ENCODE measurements around the gene RNF125.
"Not testable (repeated sequence)": the region's sequence is repeated elsewhere in the genome, so short reads cannot be mapped to it uniquely, and the experiment has no call there.

The RNF125 gene

DNA sequence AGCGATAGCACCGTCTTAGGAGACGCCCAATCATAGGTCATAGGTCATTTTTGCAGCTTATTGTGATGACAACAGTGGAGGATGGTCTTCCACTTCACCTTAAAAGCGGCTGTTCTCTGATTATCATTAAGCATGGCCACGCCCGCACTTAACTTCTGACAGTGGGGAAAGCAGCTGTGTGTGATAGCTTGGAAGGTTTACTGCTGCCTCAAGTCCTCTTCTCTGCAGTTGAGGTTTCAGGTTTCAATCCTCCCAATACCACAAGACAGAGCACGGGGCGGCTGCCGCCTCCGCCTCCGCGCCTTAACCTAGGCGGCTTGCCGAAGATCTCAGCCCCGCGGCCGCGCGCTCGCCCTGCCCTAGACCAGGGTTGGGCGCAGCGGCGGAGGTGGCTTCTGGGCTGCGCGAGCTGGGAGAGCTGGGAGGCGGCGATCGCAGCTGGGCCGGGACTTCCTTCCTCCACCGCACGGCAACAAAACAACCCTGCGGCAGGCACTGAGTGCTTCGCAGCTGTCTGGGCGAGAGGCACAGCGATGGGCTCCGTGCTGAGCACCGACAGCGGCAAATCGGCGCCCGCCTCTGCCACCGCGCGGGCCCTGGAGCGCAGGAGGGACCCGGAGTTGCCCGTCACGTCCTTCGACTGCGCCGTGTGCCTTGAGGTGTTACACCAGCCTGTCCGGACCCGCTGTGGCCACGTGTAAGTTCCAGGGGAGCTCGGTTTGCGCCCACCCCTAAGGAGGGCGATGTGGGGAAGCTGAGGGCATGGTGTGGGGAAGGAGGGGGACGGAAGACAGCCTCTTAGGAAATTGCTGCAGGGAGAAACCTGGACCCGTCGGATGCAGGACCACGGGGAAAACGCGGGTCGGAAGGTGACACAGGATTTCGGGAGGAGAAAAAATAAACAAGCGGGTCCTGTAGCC lies at the start of gene RNF125:
RNF125 (plus strand) TSS at position 495 of the 920 bp plus-strand sequence; CDS start at position 534, 39 bp downstream.
- peak; percentile 86 for DNase-seq

DNA sequence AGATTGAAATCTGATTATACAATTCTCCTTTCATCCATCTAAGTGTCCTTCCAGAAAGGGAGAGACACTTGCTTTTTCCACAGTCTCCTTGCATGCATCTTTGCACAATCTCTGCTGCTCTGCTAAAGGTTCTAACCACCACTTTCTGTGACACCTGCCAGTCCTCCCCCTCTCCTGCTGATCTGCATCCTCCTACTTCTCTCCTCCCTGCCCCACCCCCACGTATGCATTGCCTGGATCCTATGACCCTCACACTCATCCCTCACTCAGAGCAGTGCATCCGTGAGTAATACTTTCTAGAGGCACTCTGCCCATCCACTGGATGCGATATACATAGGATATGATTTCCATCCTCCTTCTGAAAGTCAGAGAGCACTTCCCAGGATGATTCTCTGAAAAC lies 48.0 kb upstream of the RNF125 start:
- no peak for DNase-seq

DNA sequence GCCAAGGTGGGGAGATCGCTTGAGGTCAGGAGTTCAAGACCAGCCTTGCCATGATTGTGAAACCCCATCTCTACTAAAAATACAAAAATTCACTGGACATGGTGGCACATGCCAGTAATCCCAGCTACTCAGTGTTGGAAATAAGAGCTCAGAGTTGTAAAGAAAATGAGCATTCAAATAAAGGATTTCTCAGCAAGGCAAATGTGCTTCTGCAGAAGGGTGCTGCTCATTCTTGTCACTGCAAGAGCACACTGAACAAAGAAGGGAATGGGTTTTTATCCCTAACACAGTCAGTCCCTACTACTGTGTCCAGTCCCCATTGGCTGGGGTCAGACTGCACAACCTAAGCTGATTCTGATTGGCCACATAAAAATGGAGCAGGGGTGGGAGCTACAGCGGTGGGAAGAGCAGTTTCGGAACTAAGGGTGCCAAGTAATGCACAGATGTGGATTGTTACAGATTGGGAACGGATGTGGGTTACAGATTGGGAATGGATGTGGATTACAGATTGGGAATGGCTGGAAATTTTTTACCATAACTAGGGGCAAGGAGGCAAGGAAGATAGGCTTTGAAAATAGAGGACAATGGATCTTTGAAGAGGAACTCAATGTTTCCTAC lies 44.6 kb upstream of the RNF125 start:
- no peak for DNase-seq

DNA sequence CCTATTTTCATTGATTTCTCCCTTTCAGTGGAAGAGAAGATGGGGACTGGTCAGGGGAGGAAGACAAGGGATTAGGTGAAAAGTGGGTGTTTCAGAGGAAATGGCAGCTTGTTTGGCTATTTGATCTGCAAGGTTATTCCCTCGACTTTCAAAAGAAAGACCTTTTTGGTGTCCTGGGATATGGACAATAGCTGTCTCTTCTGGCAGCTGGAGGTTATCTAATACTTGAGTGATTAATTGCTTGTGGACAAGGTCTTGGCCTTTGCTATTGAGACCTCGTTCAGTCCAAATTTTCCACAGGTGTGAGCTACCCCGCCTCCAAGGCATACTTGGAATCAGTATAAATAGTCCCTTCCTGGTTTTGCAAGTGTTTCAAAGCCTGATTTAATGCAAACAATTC lies 42.4 kb upstream of the RNF125 start:
- DNase-seq, result no peak

DNA sequence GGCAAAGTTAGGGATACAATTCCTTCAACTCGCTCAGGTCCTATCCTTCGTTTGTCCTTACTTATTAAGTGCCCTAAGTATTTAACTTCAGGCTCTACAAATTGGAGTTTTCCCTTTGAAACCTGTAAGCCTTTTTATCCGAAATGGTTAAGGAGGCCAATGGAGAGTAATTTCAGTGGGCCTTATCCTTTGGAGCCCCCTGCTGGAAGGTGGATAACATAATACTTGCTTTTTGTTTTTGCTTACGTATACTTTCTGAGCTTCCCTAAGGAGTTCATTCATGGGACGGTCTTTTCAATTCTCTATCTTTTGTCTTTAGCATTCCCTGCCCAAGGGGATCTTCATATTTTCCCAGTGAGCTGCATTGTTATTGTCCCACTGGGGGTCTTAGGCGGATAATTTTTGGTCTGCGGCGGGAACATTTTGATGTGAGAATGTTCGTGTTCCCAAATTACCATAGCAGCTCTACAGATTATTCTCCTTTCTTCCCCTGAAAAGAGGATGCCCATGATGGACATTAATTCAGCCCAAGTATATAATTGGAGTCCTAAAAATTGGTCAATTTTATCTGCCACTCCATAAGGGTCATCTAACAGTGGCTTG lies 41.3 kb upstream of the RNF125 start:
- DNase-seq, result peak; percentile 20

DNA sequence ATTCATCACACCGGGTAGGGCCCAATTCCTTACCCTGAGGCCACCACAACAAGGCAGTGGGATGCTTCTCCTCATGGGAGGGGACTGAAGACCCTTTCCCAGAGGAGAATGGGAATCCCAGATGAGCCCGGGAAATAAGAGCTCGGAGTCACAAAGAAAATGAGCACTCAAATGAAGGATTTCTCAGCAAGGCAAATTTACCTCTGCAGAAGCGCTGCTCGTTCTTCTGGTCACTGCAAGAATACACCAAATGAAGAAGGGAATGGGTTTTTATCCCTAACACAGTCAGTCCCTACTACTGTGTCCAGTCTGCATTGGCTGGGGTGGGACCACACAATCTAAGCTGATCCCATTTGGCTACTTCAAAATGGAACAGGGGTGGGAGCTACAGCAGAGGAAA lies 40.0 kb upstream of the RNF125 start:
- no peak for DNase-seq

DNA sequence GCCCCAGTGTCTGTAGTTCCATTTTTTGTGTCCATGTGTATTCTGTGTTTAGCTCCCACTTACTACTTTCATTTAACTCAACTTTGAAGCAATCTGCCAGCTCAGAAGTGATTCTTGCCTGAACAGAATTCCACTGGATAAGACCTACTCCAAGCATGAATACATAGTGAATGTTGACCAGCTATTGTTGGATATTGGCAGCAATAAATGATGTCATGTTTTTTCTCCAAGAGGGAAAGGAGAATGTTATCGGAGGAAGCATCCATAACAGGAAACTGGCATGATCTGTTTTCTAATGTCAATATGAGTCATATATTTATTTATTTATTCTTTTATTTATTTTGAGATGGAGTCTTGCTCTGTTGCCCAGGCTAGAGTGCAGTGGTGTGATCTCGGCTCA lies 38.9 kb upstream of the RNF125 start:
- no peak for DNase-seq

DNA sequence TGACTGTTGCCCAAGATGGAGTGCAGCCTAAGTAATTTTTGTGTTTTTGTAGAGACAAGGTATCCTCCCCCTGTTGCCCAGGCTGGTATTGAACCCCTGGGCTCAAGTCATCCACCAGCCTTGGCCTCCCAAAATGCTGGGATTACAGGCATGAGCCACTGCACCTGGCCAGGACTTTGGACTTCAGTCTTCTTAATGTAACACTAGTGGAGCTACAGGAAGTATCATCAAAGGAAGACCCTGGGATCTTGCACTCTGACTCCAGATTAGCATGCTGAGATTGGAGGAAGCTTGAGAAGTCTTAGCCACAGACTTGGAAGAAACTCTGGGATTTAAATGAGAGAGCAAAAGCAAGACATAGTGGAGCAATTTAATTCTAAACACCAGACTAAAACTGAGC lies 37.8 kb upstream of the RNF125 start:
- no peak for DNase-seq

DNA sequence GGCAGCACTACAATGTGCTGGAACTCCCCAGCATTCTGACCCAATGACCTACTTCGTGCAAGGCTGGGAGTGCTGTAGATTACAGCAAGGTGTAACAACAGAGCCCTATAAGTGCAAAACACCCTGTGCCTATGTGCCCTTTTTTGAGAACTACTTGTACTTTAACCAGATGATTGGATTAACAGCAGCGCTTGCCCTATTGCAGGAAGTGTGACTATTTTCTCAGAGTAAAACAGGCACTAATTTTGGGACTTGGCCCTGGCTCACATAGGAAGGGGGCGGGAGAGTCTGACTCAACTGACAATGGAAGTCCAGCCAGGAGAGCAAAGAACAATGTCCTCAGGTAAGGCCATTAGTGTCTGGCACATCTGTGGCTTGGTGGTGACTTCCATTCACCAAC lies 35.6 kb upstream of the RNF125 start:
- no peak for DNase-seq

DNA sequence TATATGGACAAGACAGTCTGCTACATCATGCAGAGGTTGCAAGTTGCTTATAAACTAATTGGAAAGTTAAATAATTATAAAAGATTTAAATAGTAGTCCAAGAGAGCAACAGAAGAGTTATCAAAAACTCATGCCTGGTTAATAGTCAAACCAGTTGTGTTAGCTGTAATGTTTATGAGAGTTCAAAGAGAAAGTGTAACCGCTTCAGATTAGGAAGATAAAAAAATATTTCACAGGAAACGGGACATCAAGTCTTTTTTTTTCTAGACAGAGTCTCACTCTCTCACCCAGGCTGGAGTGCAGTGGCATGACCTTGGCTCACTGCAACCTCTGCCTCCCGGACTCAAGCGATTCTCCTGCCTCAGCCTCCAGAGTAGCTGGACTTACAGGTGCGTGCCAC lies 34.6 kb upstream of the RNF125 start:
- no peak for DNase-seq

DNA sequence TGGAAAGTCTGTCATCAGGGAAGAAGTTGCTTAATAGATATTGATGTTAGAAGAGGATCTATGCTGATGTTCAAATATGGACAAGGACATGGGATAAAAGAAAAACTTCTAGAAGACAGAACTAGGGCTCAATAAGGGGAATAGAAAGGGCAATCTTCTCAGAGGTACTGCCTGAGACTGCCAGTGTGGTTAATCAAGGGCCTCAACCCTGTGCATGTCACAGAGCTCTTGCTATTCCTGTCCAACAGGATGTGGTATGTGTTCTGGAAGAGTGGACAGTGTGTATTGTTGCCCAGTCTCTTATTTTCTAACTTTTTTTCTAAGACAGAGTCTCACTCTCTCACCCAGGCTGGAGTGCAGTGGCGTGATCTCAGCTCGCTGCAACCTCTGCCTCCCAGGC lies 27.8 kb upstream of the RNF125 start:
- no peak for DNase-seq

DNA sequence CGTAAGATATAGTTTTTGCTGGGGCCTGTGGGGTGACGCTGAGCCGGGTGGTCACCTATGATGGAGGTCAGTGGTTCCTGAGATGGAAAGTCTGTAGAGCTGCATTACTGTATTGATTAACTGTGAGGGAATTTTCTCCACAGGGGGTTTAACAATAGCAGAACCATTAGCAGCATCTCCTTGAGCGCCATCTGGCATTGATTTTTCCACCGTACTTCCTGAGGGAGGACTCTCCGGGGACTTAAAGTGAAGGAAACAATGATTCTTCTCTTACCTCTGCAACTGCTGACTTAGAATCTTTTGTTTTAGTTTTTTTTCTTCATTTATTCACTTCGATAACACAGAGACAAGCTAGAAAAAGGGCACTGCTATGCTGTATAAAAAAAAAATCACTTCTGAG lies 22.6 kb upstream of the RNF125 start:
- no peak for DNase-seq

DNA sequence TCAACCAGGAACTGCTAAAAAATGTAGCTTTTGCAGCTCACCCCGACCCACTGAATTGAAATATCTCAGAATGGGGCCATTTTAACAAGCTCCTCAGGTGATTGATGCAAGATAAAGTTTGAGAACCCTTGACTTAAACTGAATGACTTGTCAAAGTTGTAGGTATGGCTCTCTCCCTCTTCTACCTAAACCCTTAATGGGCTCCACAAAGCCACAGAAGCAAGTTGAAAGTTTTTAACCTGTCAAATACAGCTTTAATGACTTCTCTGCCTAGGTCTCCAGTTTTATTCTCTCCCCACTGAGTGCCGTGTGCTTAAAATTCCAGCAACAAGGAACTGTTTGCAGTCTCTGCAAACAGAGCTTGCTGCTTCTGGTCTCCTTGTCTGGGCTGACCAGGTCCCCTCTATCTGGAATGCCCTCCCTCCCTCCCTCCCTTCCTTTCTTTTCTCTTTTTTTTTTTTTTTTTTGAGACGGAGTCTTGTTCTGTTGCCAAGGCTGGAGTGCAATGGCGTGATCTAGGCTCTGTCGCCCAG lies 19.7 kb upstream of the RNF125 start:
- DNase-seq, result no peak

DNA sequence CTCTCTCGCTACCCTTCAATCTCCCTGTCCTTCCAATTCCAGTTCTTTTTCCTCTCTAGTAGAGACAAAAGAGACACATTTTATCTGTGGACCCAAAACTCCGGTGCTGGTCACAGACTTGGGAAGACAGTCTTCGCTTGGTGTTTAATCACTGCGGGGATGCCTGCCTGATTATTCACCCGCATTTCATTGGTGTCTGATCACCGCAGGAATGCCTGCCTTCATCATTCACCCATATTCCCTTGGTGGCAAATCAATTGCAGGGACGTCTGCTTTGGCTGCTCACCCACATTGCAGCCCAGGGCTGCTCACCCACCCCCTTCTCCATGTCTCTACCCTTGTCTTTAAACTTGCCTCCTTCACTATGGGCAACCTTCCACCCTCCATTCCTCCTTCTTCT lies 17.5 kb upstream of the RNF125 start:
- not testable (repeated sequence) for DNase-seq

DNA sequence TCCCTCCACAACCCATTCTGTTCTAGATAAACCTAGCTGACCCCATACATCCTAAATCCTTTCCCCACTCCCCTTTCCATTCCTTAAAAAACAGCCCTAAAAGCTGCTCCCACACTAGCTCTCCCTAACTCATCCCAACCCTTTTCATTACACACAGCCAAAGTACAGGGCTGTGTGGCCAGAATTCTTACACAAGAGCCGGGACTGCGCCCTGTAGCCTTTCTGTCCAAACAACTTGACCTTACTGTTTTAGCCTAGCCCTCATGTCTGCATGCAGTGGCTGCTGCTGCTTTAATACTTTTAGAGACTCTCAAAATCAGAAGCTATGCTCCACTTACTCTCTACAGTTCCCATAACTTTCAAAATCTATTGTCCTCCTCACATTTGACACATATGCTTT lies 14.8 kb upstream of the RNF125 start:
- DNase-seq, result not testable (repeated sequence)

DNA sequence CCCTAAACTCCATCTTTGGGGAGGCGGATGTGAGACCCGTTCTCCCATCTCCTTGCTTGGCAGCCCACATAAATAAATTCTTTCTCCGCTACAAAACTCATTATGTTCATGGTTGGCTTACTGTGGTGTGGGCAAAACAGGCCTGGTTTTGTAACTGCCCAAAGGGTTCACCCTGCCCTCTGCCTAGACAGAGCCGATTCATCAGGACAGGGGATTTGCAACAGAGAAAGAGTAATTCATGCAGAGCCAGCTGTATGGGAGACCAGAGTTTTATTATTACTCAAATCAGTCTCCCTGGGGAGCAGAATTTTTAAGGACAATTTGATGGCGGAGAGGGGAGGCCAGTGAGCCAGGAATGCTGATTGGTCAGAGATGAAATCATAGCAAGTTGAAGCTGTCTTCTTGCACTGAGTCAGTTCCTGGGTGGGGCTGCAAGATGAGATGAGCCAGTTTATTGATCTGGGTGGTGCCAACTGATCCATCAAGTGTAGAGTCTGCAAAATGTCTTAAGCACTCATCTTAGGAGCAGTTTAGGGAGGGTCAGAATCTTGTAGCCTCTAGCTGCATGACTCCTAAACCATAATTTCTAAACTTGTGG lies 8.4 kb upstream of the RNF125 start:
- no peak for DNase-seq

DNA sequence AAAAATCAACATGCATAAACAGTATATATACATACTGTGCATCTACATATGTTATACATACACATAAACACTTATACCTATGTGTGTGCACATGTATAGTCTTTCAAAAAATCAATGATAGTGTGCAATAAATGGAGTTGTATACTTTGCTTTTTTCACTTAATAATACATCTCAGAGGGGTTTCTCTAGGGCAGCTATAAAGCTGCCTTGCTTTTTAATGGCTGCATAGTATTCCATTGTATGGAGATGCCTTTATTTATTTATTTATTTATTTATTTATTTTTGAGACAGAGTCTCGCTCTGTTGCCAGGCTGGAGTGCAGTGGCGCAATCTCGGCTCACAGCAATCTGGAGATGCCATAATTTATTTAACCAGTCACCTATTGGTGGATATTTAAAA lies 7.4 kb upstream of the RNF125 start:
- DNase-seq, result no peak

DNA sequence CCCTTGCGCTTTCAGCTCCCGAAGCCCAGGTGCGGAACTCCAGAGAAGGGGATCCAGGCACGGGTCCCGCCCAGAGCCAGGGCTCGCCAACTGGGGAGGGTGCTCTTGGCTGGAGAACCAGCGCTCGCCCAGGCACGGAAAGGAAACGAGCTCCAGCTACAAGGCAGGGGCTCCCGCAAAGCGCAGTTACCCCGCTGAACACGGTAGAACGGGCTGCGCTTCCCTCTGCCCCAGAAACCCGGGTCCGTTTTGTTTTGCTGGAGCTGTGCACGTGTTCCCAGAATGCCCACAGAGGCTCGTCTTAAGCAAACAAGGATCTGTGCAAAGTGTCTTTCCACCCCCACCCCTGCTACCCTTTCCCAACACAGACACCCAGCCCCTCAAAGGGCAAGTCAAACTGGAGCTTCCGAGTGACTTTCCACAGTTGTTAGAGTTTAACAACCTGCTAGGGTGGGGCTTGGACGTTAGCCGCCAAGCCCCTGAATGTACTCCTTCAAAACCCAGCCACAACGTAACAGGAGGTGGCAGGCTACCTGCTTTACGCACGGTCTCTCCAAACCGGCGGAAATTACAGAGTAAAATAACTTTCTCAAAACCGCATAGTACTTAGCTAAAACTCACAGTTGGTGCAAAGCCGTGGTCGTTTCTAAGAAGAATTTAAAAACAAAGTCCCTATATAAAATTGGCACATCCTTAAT lies 775 bp downstream of the RNF125 start:
- DNase-seq, result peak; percentile 47

DNA sequence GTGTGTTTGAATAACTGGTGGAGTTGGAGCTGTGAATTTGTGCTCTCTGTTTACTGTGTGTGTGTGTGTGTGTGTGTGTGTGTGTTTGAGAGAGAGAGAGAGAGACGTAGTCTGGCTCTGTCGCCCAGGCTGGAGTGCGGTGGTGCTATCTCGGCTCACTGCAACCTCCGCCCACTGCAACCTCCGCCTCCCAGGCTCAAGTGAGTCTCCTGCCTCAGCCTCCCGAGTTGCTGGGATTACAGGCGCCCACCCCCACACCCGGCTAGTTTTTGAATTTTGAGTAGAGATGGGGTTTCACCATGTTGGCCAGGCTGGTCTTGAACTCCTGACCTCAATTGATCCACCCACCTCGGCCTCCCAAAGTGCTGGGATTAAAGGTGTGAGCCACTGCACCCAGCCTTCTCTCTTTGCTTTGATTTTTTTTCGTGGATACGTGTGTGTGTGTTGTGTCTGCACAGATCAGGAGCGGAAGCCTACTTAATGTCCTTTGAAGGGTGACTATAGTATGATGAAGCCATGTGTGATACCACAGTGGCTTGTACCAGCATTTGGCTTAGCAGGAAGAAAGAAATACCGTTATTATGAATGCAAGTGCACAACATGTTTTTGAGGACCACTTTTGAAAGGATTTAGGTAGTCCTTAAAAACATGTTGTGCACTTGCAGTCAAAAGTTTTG lies 1.5 kb downstream of the RNF125 start:
- DNase-seq, result peak; percentile 44

DNA sequence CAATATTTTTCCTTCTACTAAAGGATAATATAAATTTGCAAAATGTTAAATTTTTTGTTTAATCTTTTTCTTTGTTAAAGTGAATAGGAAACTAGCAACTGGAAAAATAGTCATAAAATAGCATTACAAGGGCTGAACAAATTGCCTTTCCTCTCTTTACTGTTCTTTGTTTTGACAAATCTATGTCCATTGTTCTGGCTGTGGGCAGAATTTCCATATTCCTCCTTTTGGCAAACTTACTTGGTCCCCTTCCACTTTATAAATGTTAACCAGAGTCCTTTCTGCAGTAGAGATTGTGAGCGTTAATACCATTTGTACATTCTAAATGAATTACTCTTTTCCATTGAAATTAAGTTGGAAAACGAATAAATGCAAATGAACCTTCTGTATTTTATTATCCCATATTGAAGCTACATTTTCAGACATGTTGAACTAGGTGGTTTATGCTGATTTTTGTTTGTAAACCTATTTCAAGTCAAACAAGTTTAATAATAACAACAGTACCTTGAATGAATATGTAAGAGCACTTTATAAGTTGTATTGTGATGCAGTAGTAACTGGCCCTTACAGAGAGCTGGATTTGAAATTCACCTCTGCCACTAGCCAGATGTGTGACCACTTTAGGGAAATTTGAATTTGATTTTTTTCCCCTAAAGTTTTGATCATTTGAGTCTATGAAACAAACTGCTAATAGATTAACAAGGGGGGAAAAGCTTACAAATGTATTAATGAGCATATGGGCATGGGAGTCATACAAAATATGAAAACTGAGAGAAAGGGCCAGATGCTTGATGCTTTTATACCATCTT lies 3.3 kb downstream of the RNF125 start:
- no peak for DNase-seq

DNA sequence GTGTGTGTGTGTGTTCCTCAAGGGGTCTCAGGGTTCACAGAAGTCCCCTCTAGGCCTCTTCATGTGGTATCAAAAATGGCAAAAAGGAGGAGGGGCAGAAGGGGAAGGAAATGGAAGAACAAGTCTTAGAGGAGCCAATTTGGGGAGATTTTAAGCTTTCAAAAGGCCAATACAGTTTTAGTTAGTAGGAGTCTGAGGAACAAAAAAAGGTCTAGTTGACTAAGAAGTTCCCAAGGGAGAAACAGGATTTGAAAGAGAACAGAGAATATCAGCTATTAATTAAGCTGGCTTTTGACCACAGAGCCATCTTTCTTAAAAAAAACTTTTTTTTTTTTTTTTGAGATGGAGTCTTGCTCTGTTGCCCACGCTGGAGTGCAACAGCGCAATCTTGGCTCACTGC lies 7.1 kb downstream of the RNF125 start:
- no peak for DNase-seq
